ENCODE data around the gene SMTNL2. TPM values are rescaled to one million over a fixed set of nuclear protein-coding genes. Genes with fewer than 3 reads are reported as not detected.

SMTNL2 gene
- total RNA-seq, 2 experiments from 2014 or later = not detected

- H3K27me3 Mint-ChIP-seq = peaks cover 21% of the 10 kb centered on the region
- ChIA-PET CTCF (interaction anchor here (1.7 kb wide), 1 partner anchor 60 kb away, joined by 4 read pairs; no protein-coding TSS in a partner anchor), POLR2A (interaction anchor here (0.7 kb wide), 1 partner anchor 483 kb away, joined by 3 read pairs; no protein-coding TSS in a partner anchor)
- Histone ChIP-seq H3K27ac (ENCODE audit: low read depth in 1 of 2, low read length in 2 of 2) (no peak overlapping the region), H3K36me3 (ENCODE audit: insufficient read depth, low read length) (no peaks in the 10 kb centered on the region), H3K27me3 (ENCODE audit: control insufficient read depth in 1 of 2, insufficient read depth in 2 of 2, low read length in 2 of 2) (no peaks in the 10 kb centered on the region), H3K4me1 (ENCODE audit: insufficient read depth, low read length) (peaks cover 3% of the 10 kb centered on the region), H3K9me3 (ENCODE audit: control insufficient read depth in 1 of 2, insufficient read depth in 1 of 2, low read length in 2 of 2) (peaks cover 6 to 7% of the 10 kb centered on the region in 2 experiments), H3K4me3 (ENCODE audit: low read length) (no peak overlapping the region)
- no peak for ATAC-seq (ENCODE audit: poor library complexity)
- H3K4me1 Mint-ChIP-seq (ENCODE audit: low read depth) = no peaks in the 10 kb centered on the region
- no peak overlapping the region for H3K27ac Mint-ChIP-seq
- no peak for TF ChIP-seq CTCF (IDR thresholded peaks at IDR 0.05)
- no peak for DNase-seq
- H3K36me3 Mint-ChIP-seq (ENCODE audit: low read depth) = no peaks in the 10 kb centered on the region
- intact Hi-C loops (cut with DNase I, micrococcal nuclease) = loop anchor here (1.0 to 10.0 kb wide), 6 partner anchors 61 to 422 kb away; no protein-coding TSS in a partner anchor
- H3K4me3 Mint-ChIP-seq = no peak overlapping the region
- H3K9me3 Mint-ChIP-seq = no peaks in the 10 kb centered on the region
These were observed 42.5 kb downstream of the SMTNL2 start for GRCh38 chr17:4626734-4627256.

DNA sequence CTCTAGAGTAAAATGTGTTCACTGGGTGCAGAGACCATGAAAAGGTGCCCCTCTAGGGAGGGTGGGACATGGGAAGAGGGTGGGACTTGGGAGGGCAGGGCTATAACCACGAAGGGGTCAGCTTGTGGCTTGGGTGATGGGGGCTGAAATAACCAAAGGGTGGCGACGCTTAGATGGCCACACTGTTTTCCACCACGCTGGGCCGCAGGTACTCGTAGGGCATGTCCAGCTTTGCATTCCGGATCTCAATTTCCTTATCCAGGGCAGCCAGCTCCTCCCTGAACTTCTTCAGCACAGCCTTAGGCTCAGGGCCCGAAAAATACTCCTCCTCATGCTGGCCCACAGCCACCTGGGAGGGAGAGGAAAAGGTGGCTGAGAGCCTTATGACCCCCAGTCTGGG lies 47.1 kb downstream of the SMTNL2 start:
- CTCF ChIA-PET = no interaction called here
- H3K27me3 Mint-ChIP-seq = peaks cover 51% of the 10 kb centered on the region
- no peaks in the 10 kb centered on the region for H3K36me3 ChIP-seq (ENCODE audit: insufficient read depth, low read length)
- H3K36me3 Mint-ChIP-seq (ENCODE audit: low read depth) = no peaks in the 10 kb centered on the region
- peaks cover 5% of the 10 kb centered on the region for H3K4me1 ChIP-seq (ENCODE audit: insufficient read depth, low read length)
- DNase-seq (no peak), ATAC-seq (ENCODE audit: poor library complexity) (no peak)
- POLR2A ChIA-PET = no interaction called here
- peaks cover 16 to 19% of the 10 kb centered on the region in 2 experiments for H3K27me3 ChIP-seq (ENCODE audit: control insufficient read depth in 1 of 2, insufficient read depth in 2 of 2, low read length in 2 of 2)
- no peak overlapping the region for H3K4me3 ChIP-seq (ENCODE audit: low read length)
- no peak overlapping the region for H3K4me3 Mint-ChIP-seq
- no peak overlapping the region for H3K27ac ChIP-seq (ENCODE audit: low read depth in 1 of 2, low read length in 2 of 2)
- no peak for TF ChIP-seq CTCF (IDR thresholded peaks at IDR 0.05)
- H3K9me3 Mint-ChIP-seq = no peaks in the 10 kb centered on the region
- no peaks in the 10 kb centered on the region for H3K9me3 ChIP-seq (ENCODE audit: control insufficient read depth in 1 of 2, insufficient read depth in 1 of 2, low read length in 2 of 2)
- intact Hi-C loops (cut with DNase I, micrococcal nuclease) = no loop called here
- H3K4me1 Mint-ChIP-seq (ENCODE audit: low read depth) = peaks cover 10% of the 10 kb centered on the region
- no peak overlapping the region for H3K27ac Mint-ChIP-seq

GRCh38 chr17:4631836-4632580 lies 47.7 kb downstream of the SMTNL2 start:
- CTCF ChIA-PET = no interaction called here
- no peak for TF ChIP-seq CTCF (IDR thresholded peaks at IDR 0.05)
- Histone ChIP-seq H3K4me1 (ENCODE audit: insufficient read depth, low read length) (peaks cover 5% of the 10 kb centered on the region), H3K27ac (ENCODE audit: low read depth in 1 of 2, low read length in 2 of 2) (no peak overlapping the region), H3K4me3 (ENCODE audit: low read length) (no peak overlapping the region), H3K36me3 (ENCODE audit: insufficient read depth, low read length) (no peaks in the 10 kb centered on the region), H3K27me3 (ENCODE audit: control insufficient read depth in 1 of 2, insufficient read depth in 2 of 2, low read length in 2 of 2) (peaks cover 16 to 24% of the 10 kb centered on the region in 2 experiments), H3K9me3 (ENCODE audit: control insufficient read depth in 1 of 2, insufficient read depth in 1 of 2, low read length in 2 of 2) (no peaks in the 10 kb centered on the region)
- POLR2A ChIA-PET = no interaction called here
- DNase-seq = no peak
- Mint-ChIP-seq H3K27me3 (peaks cover 54% of the 10 kb centered on the region), H3K9me3 (no peaks in the 10 kb centered on the region), H3K4me3 (no peak overlapping the region), H3K4me1 (ENCODE audit: low read depth) (peaks cover 12% of the 10 kb centered on the region), H3K27ac (no peak overlapping the region), H3K36me3 (ENCODE audit: low read depth) (no peaks in the 10 kb centered on the region)
- intact Hi-C loops (cut with DNase I, micrococcal nuclease) = no loop called here
- ATAC-seq (ENCODE audit: poor library complexity) = no peak
